Peyer's patch (tissue), 4 donors: ENCODE data around the gene IDE. TPM values are rescaled to one million over a fixed set of nuclear protein-coding genes. Genes with fewer than 3 reads are reported as not detected.

Source experiments
- DNase-seq, 3 donors: peaks; one replicate each; pipeline ENCODE4 v3.0.0-alpha.2; 2017 to 2019
- H3K27ac ChIP-seq, 4 donors: fragments of 200-600 bp; sonication (generic); one replicate each; pipeline ENCODE4 v1.5.1; 2016 to 2019
- H3K27me3 ChIP-seq, 2 donors: fragments of 200-600 bp; sonication (generic); one replicate each; pipeline ENCODE4 v1.5.1; 2019
- H3K36me3 ChIP-seq, 3 donors: fragments of 200-600 bp; sonication (generic); one replicate each; pipeline ENCODE4 v1.5.1; 2016 to 2019
- H3K4me1 ChIP-seq, 4 donors: fragments of 200-600 bp; sonication (generic); one replicate each; pipeline ENCODE4 v1.5.1; 2016 to 2019
- H3K4me3 ChIP-seq, 4 donors: fragments of 200-600 bp; sonication (generic); 1 replicate in 3 of 4; 2 replicates in 1 of 4; pipeline ENCODE4 v1.5.1; 2016 to 2019; ENCODE audit warnings: mild to moderate bottlenecking in 1 of 4
- H3K9me3 ChIP-seq, 4 donors: fragments of 200-600 bp; sonication (generic); one replicate each; pipeline ENCODE4 v1.5.1; 2016 to 2019; ENCODE audit warnings: mild to moderate bottlenecking in 1 of 4
- POLR2A ChIP-seq, 2 donors: fragments of 450-650 bp; IDR thresholded peaks; one replicate each; pipeline ENCODE4 v1.5.1; 2017; ENCODE audit warnings: antibody characterized with exemption in 2 of 2, mild to moderate bottlenecking in 2 of 2, moderate library complexity in 2 of 2
- total RNA-seq, 4 donors: library from RNA; depleted of rRNA; stranded (reverse); fragments of >200 nt; gene quantifications; one replicate each; pipeline ENCODE4 v1.1.0, GENCODE V29; 2016
- TF ChIP-seq, protein P1 (sequence below), 6 experiments: fragments of 450-650 bp in 4 of 6; fragments of 200-600 bp in 2 of 6; sonication (generic) in 1 of 6; IDR thresholded peaks; one replicate each; pipeline ENCODE4 v1.5.1; 2017 to 2019; ENCODE audit warnings: antibody characterized with exemption in 6 of 6, mild to moderate bottlenecking in 3 of 6, moderate library complexity in 1 of 6

IDE gene
- total RNA-seq, 4 donors from 2014 or later = 27.1 to 71.8 (median 31.7) TPM

DNA sequence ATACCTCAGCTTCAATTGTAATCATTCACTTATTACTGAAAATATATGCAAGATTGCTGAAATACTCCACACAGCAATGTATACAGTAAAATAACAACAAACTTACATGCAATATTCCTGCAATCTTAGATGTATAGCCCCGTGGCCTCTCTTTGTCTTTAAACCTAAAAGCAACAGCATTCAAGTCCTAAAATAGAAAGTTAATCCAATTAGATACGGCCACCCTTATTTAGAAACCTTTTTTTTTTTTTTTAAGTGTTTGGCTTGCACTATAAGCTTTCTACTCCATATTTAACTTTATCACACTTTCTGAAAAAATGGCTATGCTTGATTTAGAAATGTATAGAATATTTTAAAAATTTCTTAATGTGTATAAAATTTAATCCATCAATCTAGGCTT is 67.6 kb downstream of the IDE start:
- H3K9me3 ChIP-seq = no peaks in the 10 kb centered on the region
- no peak overlapping the region for H3K27ac ChIP-seq
- no peak for DNase-seq
- peaks cover 0 to 57% (median 0%) of the 10 kb centered on the region in 3 donors for H3K36me3 ChIP-seq
- H3K4me1 ChIP-seq = no peaks in the 10 kb centered on the region
- no peaks in the 10 kb centered on the region for H3K27me3 ChIP-seq
- TF ChIP-seq POLR2A (IDR thresholded peaks at IDR 0.05) = no peak
- TF ChIP-seq, protein P1, sequence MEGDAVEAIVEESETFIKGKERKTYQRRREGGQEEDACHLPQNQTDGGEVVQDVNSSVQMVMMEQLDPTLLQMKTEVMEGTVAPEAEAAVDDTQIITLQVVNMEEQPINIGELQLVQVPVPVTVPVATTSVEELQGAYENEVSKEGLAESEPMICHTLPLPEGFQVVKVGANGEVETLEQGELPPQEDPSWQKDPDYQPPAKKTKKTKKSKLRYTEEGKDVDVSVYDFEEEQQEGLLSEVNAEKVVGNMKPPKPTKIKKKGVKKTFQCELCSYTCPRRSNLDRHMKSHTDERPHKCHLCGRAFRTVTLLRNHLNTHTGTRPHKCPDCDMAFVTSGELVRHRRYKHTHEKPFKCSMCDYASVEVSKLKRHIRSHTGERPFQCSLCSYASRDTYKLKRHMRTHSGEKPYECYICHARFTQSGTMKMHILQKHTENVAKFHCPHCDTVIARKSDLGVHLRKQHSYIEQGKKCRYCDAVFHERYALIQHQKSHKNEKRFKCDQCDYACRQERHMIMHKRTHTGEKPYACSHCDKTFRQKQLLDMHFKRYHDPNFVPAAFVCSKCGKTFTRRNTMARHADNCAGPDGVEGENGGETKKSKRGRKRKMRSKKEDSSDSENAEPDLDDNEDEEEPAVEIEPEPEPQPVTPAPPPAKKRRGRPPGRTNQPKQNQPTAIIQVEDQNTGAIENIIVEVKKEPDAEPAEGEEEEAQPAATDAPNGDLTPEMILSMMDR (IDR thresholded peaks at IDR 0.05) = no peak
- H3K4me3 ChIP-seq = no peak overlapping the region

DNA sequence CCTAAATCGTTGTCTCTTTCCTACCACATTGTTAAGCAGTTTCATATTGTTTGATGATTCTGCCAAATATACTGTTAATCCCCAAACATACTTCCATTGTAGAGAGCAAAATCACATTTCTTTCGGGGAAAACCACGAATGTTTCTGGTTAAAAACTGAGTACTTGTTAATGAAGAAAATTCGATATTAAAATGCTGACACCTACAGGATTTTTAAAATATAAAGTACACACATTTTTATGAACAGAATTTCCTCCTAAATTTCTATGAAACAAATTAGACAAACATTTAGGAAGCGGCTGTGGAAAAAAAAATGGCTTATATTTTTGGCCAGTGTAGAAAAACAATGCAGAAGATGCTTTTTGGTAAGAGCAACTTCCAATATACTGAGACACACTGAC is 68.8 kb downstream of the IDE start:
- no peaks in the 10 kb centered on the region for H3K27me3 ChIP-seq
- no peak overlapping the region for H3K4me3 ChIP-seq
- TF ChIP-seq, protein P1 (IDR thresholded peaks at IDR 0.05) = no peak
- TF ChIP-seq POLR2A (IDR thresholded peaks at IDR 0.05) = no peak
- no peaks in the 10 kb centered on the region for H3K4me1 ChIP-seq
- DNase-seq = no peak
- no peak overlapping the region for H3K27ac ChIP-seq
- H3K36me3 ChIP-seq = peaks cover 0 to 56% (median 0%) of the 10 kb centered on the region in 3 donors
- no peaks in the 10 kb centered on the region for H3K9me3 ChIP-seq

DNA sequence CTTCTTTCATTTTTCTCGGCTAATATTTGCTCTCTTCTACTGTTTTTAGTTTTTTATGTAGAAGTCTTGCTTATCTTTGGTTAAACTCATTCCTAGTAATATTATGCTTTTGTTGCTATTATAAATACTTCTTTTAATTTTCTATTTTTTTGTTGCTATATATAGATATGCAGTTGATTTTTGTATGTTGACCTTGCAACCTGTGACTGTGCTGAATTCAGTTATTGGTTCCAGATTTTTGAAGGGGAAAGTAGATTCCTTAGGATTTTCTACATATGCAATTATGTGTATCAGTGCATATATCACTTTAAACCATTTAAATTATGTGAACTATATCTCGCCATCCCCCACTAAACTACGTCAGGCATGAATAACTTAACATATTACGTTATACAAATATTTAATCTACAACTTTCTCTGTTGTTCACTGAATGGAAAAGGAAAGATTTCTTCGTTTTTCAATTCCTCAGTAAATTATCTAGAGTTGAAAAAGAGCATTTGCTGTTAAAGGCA is 71.5 kb downstream of the IDE start:
- H3K27ac ChIP-seq = no peak overlapping the region
- H3K36me3 ChIP-seq = peaks cover 0 to 54% (median 0%) of the 10 kb centered on the region in 3 donors
- H3K4me3 ChIP-seq = no peak overlapping the region
- no peaks in the 10 kb centered on the region for H3K27me3 ChIP-seq
- DNase-seq = no peak
- no peaks in the 10 kb centered on the region for H3K4me1 ChIP-seq
- no peak for TF ChIP-seq POLR2A (IDR thresholded peaks at IDR 0.05)
- TF ChIP-seq, protein P1 (IDR thresholded peaks at IDR 0.05) = no peak
- no peaks in the 10 kb centered on the region for H3K9me3 ChIP-seq

DNA sequence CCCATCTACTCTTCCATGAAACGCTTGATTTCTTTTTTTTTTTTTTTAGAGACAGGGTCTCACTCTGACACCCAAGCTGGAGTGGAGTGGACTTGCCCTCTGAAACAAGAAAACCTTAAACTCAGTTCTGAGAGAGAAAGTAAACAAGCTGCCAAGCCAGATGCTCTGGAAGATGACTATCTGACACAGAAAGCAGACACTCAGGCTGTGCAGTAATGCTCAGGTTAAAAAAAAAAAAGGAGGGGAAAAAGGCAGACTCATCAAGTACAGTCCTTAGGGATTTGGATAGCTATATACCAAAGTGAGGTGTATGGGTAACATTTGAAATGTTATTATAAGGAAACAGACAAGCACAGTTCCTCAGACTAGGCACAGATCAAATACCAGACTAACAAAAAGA is 80.5 kb downstream of the IDE start:
- H3K9me3 ChIP-seq = no peaks in the 10 kb centered on the region
- peaks cover 0 to 28% (median 0%) of the 10 kb centered on the region in 3 donors for H3K36me3 ChIP-seq

DNA sequence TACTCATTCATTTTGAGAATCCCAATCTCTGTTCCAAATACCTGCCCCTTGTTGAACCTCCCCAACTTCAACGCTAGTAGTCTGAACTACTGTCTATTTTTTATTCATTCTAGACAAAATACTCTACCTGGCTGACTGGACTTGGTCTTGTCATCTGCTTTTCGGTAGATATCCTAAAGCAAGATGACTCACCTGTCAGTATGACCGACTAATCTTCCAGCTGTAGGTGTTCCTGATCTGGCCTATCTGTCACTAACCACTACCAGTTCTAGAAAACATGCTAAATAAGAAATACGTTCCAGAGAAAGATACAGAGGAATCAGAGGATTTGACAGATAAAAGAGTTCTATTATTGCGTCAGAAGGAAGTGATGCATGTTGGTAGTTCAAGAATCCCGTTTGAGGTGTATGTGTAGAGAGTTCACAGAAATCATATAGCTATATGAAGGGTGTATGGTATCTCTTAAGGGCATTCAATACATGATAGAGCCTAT is 81.1 kb downstream of the IDE start:
- Histone ChIP-seq H3K9me3 (no peaks in the 10 kb centered on the region), H3K4me1 (no peaks in the 10 kb centered on the region), H3K27ac (no peak overlapping the region), H3K27me3 (no peaks in the 10 kb centered on the region), H3K4me3 (no peak overlapping the region), H3K36me3 (peaks cover 0 to 34% (median 0%) of the 10 kb centered on the region in 3 donors)
- DNase-seq = no peak
- TF ChIP-seq, protein P1 (IDR thresholded peaks at IDR 0.05) = no peak
- TF ChIP-seq POLR2A (IDR thresholded peaks at IDR 0.05) = no peak

More for the DNA sequence above, 80.5 kb downstream of the IDE start:
- no peak overlapping the region for H3K4me3 ChIP-seq
- DNase-seq = no peak
- H3K27ac ChIP-seq = no peak overlapping the region
- TF ChIP-seq, protein P1 (IDR thresholded peaks at IDR 0.05) = no peak
- TF ChIP-seq POLR2A (IDR thresholded peaks at IDR 0.05) = no peak
- no peaks in the 10 kb centered on the region for H3K27me3 ChIP-seq
- no peaks in the 10 kb centered on the region for H3K4me1 ChIP-seq
